GM18508 (cell line): ENCODE results near the gene CFAP45.

ENCODE experiments used
- ATAC-seq: cut with Tn5 transposase; IDR thresholded peaks from one replicate; pipeline ENCODE4 v1.9.1; 2021; ENCODE audit warnings: moderate number of reproducible peaks; ENCODE audit not compliant: insufficient read depth, unreplicated experiment

Gene CFAP45

GRCh38 chr1:159831412-159832141 is 68.4 kb downstream of the CFAP45 start:
- no peak for ATAC-seq

GRCh38 chr1:159830722-159831121 is 69.2 kb downstream of the CFAP45 start:
- ATAC-seq = no peak

GRCh38 chr1:159829822-159830465 is 70.0 kb downstream of the CFAP45 start:
- ATAC-seq = no peak

- peak; percentile 64 for ATAC-seq
These were observed 70.7 kb downstream of the CFAP45 start for GRCh38 chr1:159829273-159829634.

- no peak for ATAC-seq
These were observed 71.2 kb downstream of the CFAP45 start for GRCh38 chr1:159828581-159829272.

GRCh38 chr1:159828176-159828575 is 71.8 kb downstream of the CFAP45 start:
- ATAC-seq = no peak

- ATAC-seq = no peak
These were observed 72.4 kb downstream of the CFAP45 start for GRCh38 chr1:159827549-159827948.

GRCh38 chr1:159827102-159827490 is 72.9 kb downstream of the CFAP45 start:
- no peak for ATAC-seq

GRCh38 chr1:159826441-159827101 is 73.4 kb downstream of the CFAP45 start, which contains the start of gene SLAMF8:
Gene SLAMF8, plus strand, starts transcription at chr1:159826873. Its CDS starts 26 bp downstream, at chr1:159826899.
- no peak for ATAC-seq

GRCh38 chr1:159825564-159825963 is 74.4 kb downstream of the CFAP45 start:
- no peak for ATAC-seq

GRCh38 chr1:159823406-159823805 is 76.6 kb downstream of the CFAP45 start:
- ATAC-seq = no peak
